ENCODE data around the gene RASL11B. TPM values are rescaled to one million over a fixed set of nuclear protein-coding genes. Genes with fewer than 3 reads are reported as not detected.

Gene RASL11B
- total RNA-seq, 1 experiment from 2014 or later: 30.0 TPM

DNA sequence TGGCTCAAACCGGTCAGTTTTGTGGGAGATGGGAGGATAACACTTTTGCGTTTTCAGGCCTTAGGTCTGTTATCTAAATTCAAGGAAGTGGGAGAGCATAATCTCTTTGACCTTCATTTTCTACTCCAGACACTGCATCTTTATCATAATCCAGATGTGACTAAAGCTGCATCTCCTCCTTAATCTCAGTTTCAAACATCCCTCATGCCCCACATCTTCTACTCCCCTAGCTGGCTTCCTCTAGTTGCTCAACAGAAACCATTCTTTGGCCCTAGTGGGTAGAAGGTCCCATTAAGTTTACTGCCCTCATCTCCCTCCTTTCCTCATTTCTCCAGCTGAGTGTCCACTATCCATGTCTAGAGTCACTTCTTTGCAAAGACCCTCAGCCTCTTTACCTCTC is 18.8 kb upstream of the RASL11B start:
- Histone ChIP-seq H4K5ac (ENCODE audit: insufficient read length, low read depth, low read length) (no peak overlapping the region), H3K4me1 (ENCODE audit: insufficient read depth, low read length) (peaks cover 4% of the 10 kb centered on the region), H3K4me2 (ENCODE audit: insufficient read depth, insufficient read length, low read length) (no peak overlapping the region), H3K27me3 (ENCODE audit: insufficient read depth, low read length) (no peaks in the 10 kb centered on the region), H3K56ac (ENCODE audit: insufficient read length, low read depth, low read length) (no peak overlapping the region), H3K27ac (ENCODE audit: insufficient read length, low read depth, low read length) (no peak overlapping the region), H4K8ac (replicated peaks; ENCODE audit: insufficient read length, low read depth, low read length) (no peak overlapping the region), H2BK20ac (ENCODE audit: low read depth, low read length, poor library complexity, severe bottlenecking) (no peak overlapping the region), H3K23me2 (ENCODE audit: insufficient read length, low read depth, low read length, poor library complexity, severe bottlenecking) (no peaks in the 10 kb centered on the region), H4K20me1 (ENCODE audit: control insufficient read depth, insufficient read depth, insufficient read length) (no peaks in the 10 kb centered on the region), H3K9ac (ENCODE audit: extremely low read depth, insufficient read length, low read length) (no peak overlapping the region), H2AFZ (ENCODE audit: low read length) (no peak overlapping the region), H2BK12ac (ENCODE audit: insufficient read length, low read depth, low read length) (no peak overlapping the region), H2BK120ac (ENCODE audit: low read depth, low read length, poor library complexity, severe bottlenecking) (no peak overlapping the region), H3K9me3 (ENCODE audit: control insufficient read depth, low read depth, low read length) (no peaks in the 10 kb centered on the region), H4K91ac (ENCODE audit: insufficient read length, low read depth, low read length) (no peak overlapping the region), H3K79me2 (ENCODE audit: insufficient read depth, low read length) (no peaks in the 10 kb centered on the region; the same call in 1 of the 2 replicates), H3K18ac (ENCODE audit: insufficient read length, low read depth, low read length) (no peak overlapping the region), H3K79me1 (ENCODE audit: insufficient read depth, low read depth, low read length, poor library complexity, severe bottlenecking) (no peaks in the 10 kb centered on the region), H2BK15ac (ENCODE audit: low read depth, low read length) (no peak overlapping the region), H3K14ac (ENCODE audit: insufficient read depth, low read length) (no peak overlapping the region), H3K23ac (ENCODE audit: insufficient read length, low read depth, low read length) (no peak overlapping the region), H3K4ac (ENCODE audit: low read depth, low read length) (no peak overlapping the region), H3T11ph (ENCODE audit: low read length) (no peak overlapping the region), H2AK5ac (ENCODE audit: insufficient read length, low read length) (no peak overlapping the region), H2BK5ac (ENCODE audit: insufficient read length, low read length) (no peak overlapping the region)
- Mint-ChIP-seq H3K4me1 (peaks cover 51 to 54% of the 10 kb centered on the region in 2 experiments), H3K36me3 (ENCODE audit: insufficient read depth in 1 of 3, low read depth in 3 of 3) (no peaks in the 10 kb centered on the region), H3K27ac (no peak overlapping the region), H3K4me3 (no peak overlapping the region), H3K9me3 (no peaks in the 10 kb centered on the region), H3K27me3 (ENCODE audit: low read depth) (peaks cover 2% of the 10 kb centered on the region; the same call in 1 of the 2 replicates)
- no peak for DNase-seq
- no CpG with 5 or more reads among the region's 2 CpGs for WGBS (ENCODE audit: extremely low coverage, insufficient read length, low lambda C conversion rate)
- TF ChIP-seq, protein P1, sequence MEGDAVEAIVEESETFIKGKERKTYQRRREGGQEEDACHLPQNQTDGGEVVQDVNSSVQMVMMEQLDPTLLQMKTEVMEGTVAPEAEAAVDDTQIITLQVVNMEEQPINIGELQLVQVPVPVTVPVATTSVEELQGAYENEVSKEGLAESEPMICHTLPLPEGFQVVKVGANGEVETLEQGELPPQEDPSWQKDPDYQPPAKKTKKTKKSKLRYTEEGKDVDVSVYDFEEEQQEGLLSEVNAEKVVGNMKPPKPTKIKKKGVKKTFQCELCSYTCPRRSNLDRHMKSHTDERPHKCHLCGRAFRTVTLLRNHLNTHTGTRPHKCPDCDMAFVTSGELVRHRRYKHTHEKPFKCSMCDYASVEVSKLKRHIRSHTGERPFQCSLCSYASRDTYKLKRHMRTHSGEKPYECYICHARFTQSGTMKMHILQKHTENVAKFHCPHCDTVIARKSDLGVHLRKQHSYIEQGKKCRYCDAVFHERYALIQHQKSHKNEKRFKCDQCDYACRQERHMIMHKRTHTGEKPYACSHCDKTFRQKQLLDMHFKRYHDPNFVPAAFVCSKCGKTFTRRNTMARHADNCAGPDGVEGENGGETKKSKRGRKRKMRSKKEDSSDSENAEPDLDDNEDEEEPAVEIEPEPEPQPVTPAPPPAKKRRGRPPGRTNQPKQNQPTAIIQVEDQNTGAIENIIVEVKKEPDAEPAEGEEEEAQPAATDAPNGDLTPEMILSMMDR (conservative IDR thresholded peaks at IDR 0.05): no peak

All from H9 (cell line).